AG09319 (cell line): ENCODE data around the gene SRCIN1.

Experiments used
- DNase-seq: peaks from one replicate; pipeline ENCODE4 v3.0.0-alpha.2; 2010; ENCODE audit warnings: low read depth; ENCODE audit errors: extremely low read depth
- CTCF ChIP-seq: IDR thresholded peaks from 2 replicates; pipeline ENCODE4 v1.5.1; 2011; ENCODE audit warnings: low read depth, mild to moderate bottlenecking, inconsistent platforms, low read length, moderate library complexity

The SRCIN1 gene

GRCh38 chr17:38568845-38569510, 36.8 kb downstream of the SRCIN1 start:
- no peak for TF ChIP-seq CTCF
- DNase-seq, result no peak

GRCh38 chr17:38568274-38568673, 37.5 kb downstream of the SRCIN1 start:
- no peak for DNase-seq
- no peak for TF ChIP-seq CTCF

- no peak for TF ChIP-seq CTCF
- no peak for DNase-seq
These were observed 38.4 kb downstream of the SRCIN1 start for GRCh38 chr17:38567350-38567749.

GRCh38 chr17:38566666-38567031, 39.1 kb downstream of the SRCIN1 start:
- no peak for DNase-seq
- no peak for TF ChIP-seq CTCF

- no peak for TF ChIP-seq CTCF
These were observed 39.7 kb downstream of the SRCIN1 start for GRCh38 chr17:38565853-38566665.

GRCh38 chr17:38564869-38565268, 40.9 kb downstream of the SRCIN1 start:
- no peak for DNase-seq
- no peak for TF ChIP-seq CTCF

More at GRCh38 chr17:38565853-38566665, 39.7 kb downstream of the SRCIN1 start:
- DNase-seq, result no peak

GRCh38 chr17:38564254-38564837, 41.4 kb downstream of the SRCIN1 start:
- no peak for TF ChIP-seq CTCF
- DNase-seq, result no peak
